Effector memory CD8-positive, alpha-beta T cell (primary cell): ENCODE results near the gene UNC13A.

Source experiments
- ATAC-seq: fragments of 150-1000 bp; cut with Tn5 transposase; replicated peaks from 2 replicates; pipeline ENCODE4 v1.10.0; 2021; ENCODE audit warnings: mild to moderate bottlenecking, moderate library complexity
- DNase-seq, 3 experiments: peaks; one replicate each; pipeline ENCODE4 v3.0.0; 2021
- H3K27ac Mint-ChIP-seq, 2 donors: one replicate each; pipeline ENCODE4 v1.8.0; 2022; ENCODE audit warnings: mild to moderate bottlenecking in 2 of 2, mixed read lengths in 2 of 2, moderate library complexity in 2 of 2
- H3K27me3 Mint-ChIP-seq, 2 donors: one replicate each; pipeline ENCODE4 v1.8.0; 2022; ENCODE audit warnings: mixed read lengths in 2 of 2
- H3K36me3 Mint-ChIP-seq: one replicate; pipeline ENCODE4 v1.8.0; 2022; ENCODE audit warnings: mild to moderate bottlenecking, moderate library complexity, mixed read lengths; ENCODE audit not compliant: insufficient read depth
- H3K4me1 Mint-ChIP-seq, 2 donors: one replicate each; pipeline ENCODE4 v1.8.0; 2022; ENCODE audit warnings: low read depth in 2 of 2, mixed read lengths in 2 of 2
- H3K4me3 Mint-ChIP-seq, 2 donors: one replicate each; pipeline ENCODE4 v1.8.0; 2022; ENCODE audit warnings: mild to moderate bottlenecking in 2 of 2, mixed read lengths in 2 of 2, moderate library complexity in 2 of 2
- H3K9me3 Mint-ChIP-seq, 2 donors: one replicate each; pipeline ENCODE4 v1.8.0; 2022; ENCODE audit warnings: mixed read lengths in 2 of 2

The UNC13A gene

DNA sequence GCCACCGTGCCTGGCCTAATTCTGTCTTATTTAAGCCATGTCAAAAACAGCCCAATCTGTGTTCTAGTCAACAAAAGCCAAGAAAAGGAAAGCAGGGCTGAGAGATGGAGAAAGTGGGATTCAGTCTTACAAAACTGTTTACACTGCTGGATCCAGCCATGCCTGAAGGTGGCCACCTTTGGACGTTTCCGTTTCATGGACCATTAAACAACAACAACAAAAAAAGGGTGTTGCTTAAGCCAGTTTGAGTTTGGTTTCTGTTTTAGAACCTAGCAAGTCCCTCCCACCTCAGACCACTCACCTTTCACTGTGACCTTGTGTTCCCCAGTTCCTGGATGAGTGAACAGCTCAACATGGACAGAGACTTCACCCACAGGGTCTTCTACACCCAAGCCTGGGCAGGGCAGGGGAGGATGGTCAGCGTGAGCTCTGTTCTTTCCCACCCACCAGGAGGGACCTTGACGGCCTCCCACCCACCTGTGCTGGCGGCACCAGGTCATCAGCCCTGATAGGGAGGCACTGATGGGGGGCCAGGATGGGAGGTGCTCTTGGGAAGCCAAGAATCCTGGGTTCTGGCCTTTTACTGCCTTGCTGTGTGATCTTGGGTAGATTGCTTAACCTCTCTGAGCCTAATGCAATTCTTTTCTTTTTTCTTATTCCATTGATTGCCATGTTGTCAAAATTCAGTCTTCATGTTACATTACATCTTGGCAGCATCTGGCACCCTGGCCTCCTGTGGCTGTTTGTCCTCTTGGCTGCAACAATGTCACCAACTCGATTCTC is 76.5 kb downstream of the UNC13A start:
- Mint-ChIP-seq H3K4me1 (peaks cover 6 to 8% of the 10 kb centered on the region in 2 donors), H3K9me3 (no peaks in the 10 kb centered on the region), H3K4me3 (no peak overlapping the region), H3K27me3 (peaks cover 14 to 51% of the 10 kb centered on the region in 2 donors), H3K27ac (no peak overlapping the region), H3K36me3 (peaks cover 7% of the 10 kb centered on the region)
- no peak for DNase-seq
- ATAC-seq = no peak

DNA sequence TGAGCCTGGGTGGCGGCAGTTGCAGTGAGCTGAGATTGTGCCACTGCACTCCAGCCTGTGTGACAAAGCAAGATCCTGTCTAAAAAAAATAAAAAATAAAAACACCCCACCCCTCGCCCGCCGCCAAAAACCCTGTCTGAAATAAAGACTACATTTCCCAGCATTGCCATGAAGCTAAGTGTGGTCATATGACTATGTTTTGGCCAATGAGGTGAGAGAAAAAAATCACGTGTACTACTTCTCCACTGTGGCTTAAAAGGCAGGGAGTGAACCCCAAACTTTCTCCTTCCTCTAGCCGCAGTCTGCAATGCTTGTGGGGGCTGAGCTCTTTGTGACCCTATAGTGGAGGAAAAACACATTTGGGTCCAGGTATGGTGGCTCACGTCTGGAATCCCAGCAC is 77.8 kb downstream of the UNC13A start:
- no peak for ATAC-seq
- peaks cover 10 to 42% of the 10 kb centered on the region in 2 donors for H3K27me3 Mint-ChIP-seq
- H3K4me3 Mint-ChIP-seq = no peak overlapping the region
- peaks cover 14% of the 10 kb centered on the region for H3K36me3 Mint-ChIP-seq
- DNase-seq = no peak
- H3K27ac Mint-ChIP-seq = no peak overlapping the region
- no peaks in the 10 kb centered on the region for H3K9me3 Mint-ChIP-seq
- H3K4me1 Mint-ChIP-seq = peaks cover 10 to 13% of the 10 kb centered on the region in 2 donors

DNA sequence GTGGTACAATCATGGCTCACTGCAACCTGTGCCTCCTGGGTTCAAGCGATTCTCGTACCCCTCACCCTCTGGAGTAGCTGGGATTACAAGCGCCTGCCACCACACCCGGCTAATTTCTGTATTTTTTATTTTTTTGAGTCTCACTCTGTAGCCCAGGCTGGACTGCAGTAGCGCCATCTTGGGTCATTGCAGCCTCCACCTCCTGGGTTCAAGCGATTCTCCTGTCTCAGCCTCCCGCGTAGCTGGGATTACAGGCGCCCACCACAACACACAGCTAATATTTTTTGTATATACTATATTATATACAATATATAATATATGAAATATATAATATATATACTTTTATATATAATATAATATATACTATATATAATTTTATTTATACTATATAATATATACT is 80.2 kb downstream of the UNC13A start:
- Mint-ChIP-seq H3K9me3 (no peaks in the 10 kb centered on the region), H3K4me3 (peak overlapping the region; percentile 33 to 66), H3K27ac (no peak overlapping the region), H3K4me1 (peaks cover 10 to 13% of the 10 kb centered on the region in 2 donors), H3K36me3 (peaks cover 16% of the 10 kb centered on the region), H3K27me3 (peaks cover 24 to 42% of the 10 kb centered on the region in 2 donors)
- DNase-seq (no peak), ATAC-seq (no peak)

DNA sequence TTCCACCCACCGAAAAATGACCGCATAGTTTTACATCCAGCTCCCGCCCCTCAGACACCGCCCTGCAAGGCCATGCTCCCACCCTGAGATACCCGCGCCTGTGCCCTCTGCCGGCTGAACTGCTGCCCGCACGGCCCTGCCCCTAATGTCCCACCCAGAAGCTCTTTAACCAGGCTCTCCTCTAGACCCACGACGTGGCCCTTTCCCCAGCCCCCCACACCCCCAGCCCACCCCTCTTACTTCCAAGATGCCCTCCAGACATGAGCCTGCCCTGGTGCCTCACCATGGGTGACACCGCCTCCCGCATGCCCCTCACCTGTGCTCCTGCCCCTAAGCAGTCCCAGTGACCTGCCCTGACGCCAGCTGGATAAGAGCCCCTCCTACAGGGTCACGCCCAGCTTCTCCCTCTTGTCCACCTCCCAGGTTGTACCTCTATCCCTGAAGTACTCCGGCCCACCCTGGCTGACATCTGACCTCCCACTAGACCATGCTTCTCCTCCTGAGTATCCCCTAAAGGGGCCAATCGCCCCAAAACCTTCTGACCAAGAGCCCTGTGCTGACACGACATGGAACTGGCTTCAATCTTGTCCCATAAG is 81.5 kb downstream of the UNC13A start:
- peak; percentile 26 for ATAC-seq
- no peaks in the 10 kb centered on the region for H3K9me3 Mint-ChIP-seq
- no peak for DNase-seq
- peak overlapping the region in 1 of 2 donors; percentile 91 for H3K27ac Mint-ChIP-seq
- peaks cover 16% of the 10 kb centered on the region for H3K36me3 Mint-ChIP-seq
- peaks cover 10 to 13% of the 10 kb centered on the region in 2 donors for H3K4me1 Mint-ChIP-seq
- H3K4me3 Mint-ChIP-seq = peak overlapping the region; percentile 66 to 76
- H3K27me3 Mint-ChIP-seq = peaks cover 32 to 43% of the 10 kb centered on the region in 2 donors

DNA sequence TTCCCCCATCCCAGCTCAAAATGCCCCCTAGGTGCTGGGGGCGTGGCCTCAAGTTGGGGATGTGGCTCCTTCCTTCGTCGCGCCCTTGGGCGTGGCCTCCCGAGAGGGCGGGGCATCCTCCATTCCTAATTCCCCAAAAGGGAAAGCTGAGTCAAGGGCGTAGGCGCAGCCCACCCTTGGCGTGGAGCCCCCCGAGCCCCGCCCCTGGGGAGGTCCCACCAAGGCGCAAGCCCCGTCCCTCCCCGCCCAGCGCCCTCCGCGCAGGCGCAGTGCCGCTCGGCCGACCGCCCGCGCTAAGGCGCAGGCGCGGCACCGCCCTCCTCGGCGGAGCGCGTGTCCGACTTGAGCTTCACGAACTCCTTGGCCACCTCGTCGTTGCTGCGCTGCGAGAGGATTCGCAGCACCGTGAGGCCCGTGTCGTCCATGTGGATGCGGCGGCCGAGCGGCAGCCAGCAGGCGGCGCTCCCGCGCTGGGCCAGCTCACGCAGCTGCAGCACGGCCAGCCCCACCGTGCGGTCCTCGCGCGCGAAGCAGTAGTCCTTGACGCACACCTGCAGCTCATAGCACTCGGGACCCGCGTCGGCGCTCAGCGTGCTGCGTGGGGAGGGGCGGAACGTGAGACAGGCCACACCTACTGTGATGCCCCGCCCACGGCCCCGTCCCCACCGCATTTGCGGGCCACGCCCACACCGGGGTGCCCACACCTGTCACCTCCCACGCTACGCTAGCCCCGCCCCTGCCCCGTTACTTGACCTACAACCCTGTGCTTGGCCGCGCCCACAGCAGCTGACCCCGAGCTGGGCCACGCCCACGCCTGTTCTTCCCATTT is 82.2 kb downstream of the UNC13A start:
- H3K27ac Mint-ChIP-seq = peak overlapping the region in 1 of 2 donors; percentile 91

DNA sequence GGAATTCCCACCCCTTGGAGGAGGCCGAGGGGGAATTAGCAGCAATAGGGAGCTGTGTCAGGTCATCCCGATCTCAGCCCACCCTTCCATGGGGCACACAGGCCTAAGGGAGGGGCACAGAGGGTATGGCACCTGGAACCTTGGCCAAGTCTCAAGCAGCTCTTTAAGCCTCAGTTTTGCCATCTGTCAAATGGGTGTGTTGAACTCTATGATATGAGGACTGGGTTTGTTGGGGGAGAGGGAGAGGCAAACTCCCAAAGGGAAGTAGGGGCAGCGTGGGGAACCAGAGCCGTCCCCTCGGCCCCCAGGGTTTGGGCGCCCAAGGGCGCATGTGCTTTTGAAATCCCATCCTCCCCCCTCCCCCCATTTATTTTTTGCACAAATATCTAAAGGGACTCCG is 83.0 kb downstream of the UNC13A start:
- H3K9me3 Mint-ChIP-seq = no peaks in the 10 kb centered on the region
- peaks cover 10 to 13% of the 10 kb centered on the region in 2 donors for H3K4me1 Mint-ChIP-seq
- H3K4me3 Mint-ChIP-seq = no peak overlapping the region
- peaks cover 16% of the 10 kb centered on the region for H3K36me3 Mint-ChIP-seq
- no peak overlapping the region for H3K27ac Mint-ChIP-seq
- no peak for ATAC-seq
- DNase-seq = no peak
- H3K27me3 Mint-ChIP-seq = peaks cover 40 to 54% of the 10 kb centered on the region in 2 donors

More for the DNA sequence above, 82.2 kb downstream of the UNC13A start:
- Mint-ChIP-seq H3K27me3 (peaks cover 39 to 50% of the 10 kb centered on the region in 2 donors), H3K36me3 (peaks cover 16% of the 10 kb centered on the region), H3K4me1 (peaks cover 10 to 13% of the 10 kb centered on the region in 2 donors), H3K9me3 (no peaks in the 10 kb centered on the region), H3K4me3 (peak overlapping the region; percentile 66 to 76)
- ATAC-seq (peak; percentile 94), DNase-seq (peak; percentile 66 to 73 (median 70))

DNA sequence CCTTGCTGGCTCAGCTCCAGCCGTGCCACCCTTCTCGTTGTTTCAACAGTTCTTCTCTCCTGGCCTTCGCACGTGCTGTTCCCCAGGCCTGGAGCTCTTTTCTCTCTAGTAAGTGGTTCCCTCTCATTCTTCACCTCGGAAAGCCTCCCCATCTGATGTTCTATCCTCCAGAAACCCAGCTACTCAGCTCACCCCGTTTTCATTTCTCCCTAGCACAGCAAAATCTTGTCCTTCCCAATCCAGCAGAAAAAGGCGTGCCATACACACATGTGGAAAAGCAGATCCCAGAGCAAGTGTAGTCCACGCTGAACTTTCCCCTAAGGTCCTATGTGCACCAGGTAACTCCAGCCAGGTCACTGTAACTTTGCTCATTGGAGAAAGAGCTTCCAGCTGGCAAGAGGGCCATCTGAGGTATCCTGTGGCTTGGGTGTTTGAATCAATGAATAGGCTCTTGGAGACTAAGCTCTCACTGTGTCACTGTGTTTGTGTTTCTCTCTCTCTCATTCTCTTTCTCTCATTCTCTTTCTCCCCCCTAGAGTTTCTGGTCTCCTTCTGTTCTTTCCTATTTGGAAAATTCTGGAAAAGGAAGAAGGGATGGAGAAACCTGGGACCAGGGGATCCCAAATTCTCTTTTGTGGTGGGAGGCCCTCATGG is 83.7 kb downstream of the UNC13A start:
- no peak overlapping the region for H3K4me3 Mint-ChIP-seq
- H3K9me3 Mint-ChIP-seq = no peaks in the 10 kb centered on the region
- peaks cover 16% of the 10 kb centered on the region for H3K36me3 Mint-ChIP-seq
- peaks cover 40 to 54% of the 10 kb centered on the region in 2 donors for H3K27me3 Mint-ChIP-seq
- H3K4me1 Mint-ChIP-seq = peaks cover 10 to 13% of the 10 kb centered on the region in 2 donors
- ATAC-seq (no peak), DNase-seq (no peak)
- no peak overlapping the region for H3K27ac Mint-ChIP-seq

DNA sequence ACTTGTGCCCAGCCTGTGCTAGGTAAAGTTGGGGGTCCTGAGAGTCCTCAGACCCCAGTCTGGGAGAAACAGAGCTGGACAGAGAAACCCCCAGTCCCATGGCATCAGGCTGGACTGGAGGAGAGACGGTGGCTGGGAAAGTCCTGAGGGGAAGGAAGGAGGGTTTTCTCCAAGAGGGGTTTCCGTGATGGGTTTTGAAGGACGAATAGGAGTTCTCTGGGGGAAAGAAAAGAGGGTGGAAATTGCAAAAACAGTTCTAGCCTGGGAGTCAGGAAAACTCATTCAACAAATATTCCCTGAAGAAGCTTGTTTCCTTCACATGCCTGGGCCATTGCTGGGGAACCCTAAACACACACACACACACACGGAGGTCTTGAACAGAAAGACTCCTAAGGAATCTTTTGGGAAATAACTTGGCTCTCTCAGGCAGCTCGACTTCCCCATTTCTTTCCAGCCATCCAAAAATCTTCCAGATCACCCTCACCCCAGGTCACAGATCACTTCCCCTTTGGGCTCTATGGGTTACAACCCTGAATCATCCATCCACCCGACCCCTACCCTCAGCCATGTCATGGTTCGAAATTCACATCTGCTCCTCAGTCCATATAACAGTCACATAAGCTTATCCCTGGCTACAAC is 85.2 kb downstream of the UNC13A start:
- Mint-ChIP-seq H3K36me3 (peaks cover 16% of the 10 kb centered on the region), H3K27me3 (peaks cover 40 to 54% of the 10 kb centered on the region in 2 donors), H3K27ac (no peak overlapping the region), H3K4me3 (no peak overlapping the region), H3K9me3 (no peaks in the 10 kb centered on the region), H3K4me1 (peaks cover 10 to 13% of the 10 kb centered on the region in 2 donors)
- DNase-seq = no peak
- ATAC-seq = no peak

DNA sequence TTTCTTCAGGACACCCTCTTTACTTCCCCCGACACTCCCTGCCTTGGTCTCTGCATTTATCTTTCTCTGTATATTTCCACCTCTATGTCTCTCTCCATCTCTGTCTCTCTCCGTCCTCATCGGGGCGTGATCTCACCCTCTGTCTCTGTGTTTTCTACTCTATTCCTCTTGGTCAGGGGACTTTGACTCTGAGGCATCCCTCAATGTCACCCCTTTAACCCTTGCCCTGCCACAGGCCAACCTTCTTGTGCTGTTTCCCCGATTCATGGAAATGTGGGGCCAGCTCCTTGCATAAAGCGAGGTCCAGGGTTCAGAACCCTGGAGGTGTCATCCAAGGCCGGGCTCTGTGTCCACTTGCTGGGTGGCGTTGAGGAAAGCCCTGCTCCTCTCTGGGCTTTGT is 85.9 kb downstream of the UNC13A start:
- H3K9me3 Mint-ChIP-seq = no peaks in the 10 kb centered on the region
- no peak overlapping the region for H3K27ac Mint-ChIP-seq
- H3K4me3 Mint-ChIP-seq = no peak overlapping the region
- H3K4me1 Mint-ChIP-seq = peaks cover 9 to 10% of the 10 kb centered on the region in 2 donors
- DNase-seq = no peak
- peaks cover 15% of the 10 kb centered on the region for H3K36me3 Mint-ChIP-seq
- ATAC-seq = no peak
- peaks cover 40 to 53% of the 10 kb centered on the region in 2 donors for H3K27me3 Mint-ChIP-seq

DNA sequence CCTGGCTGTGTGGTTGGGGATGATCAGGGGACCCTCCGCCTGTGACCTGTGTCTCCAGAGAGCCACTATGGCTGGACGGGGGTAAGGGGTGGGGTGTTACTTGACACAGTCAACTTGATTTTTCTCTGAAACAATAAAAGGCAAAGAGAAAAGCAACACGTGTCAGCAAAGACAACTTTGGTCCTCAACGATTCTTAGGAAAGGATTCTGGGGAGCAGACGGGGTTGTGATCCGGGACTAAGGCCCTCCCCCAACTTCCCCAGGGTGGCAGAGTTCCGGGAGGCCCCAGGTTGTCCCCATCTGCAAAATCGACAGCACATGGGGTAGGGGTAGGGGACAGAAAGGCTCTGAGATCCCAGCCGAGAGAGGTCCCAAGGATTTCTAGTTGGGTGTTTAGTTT is 86.5 kb downstream of the UNC13A start:
- no peak for ATAC-seq
- Mint-ChIP-seq H3K36me3 (peaks cover 10% of the 10 kb centered on the region), H3K4me3 (no peak overlapping the region), H3K9me3 (no peaks in the 10 kb centered on the region), H3K27me3 (peaks cover 40 to 48% of the 10 kb centered on the region in 2 donors), H3K27ac (no peak overlapping the region), H3K4me1 (peaks cover 6 to 7% of the 10 kb centered on the region in 2 donors)
- DNase-seq = no peak

DNA sequence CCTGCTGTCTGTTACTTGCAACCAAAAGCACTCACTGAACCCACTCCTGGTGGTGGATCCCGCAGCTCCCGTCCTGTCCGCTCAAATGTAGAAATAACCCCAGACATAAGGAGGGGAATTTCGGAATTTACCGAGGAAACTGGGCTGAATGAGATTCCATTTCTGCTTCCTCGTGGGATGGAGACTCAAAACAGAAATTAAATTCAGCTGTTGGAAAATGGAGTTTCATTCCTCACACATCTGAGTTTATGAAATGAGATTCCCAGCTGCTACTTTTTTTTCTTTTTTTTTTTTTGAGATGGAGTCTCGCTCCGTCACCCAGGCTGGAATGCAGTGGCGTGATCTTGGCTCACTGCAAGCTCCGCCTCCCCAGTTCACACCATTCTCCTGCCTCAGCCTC is 88.4 kb downstream of the UNC13A start:
- Mint-ChIP-seq H3K27ac (no peak overlapping the region), H3K4me1 (no peaks in the 10 kb centered on the region), H3K27me3 (peaks cover 38 to 43% of the 10 kb centered on the region in 2 donors), H3K9me3 (no peaks in the 10 kb centered on the region), H3K36me3 (peaks cover 3% of the 10 kb centered on the region), H3K4me3 (no peak overlapping the region)
- DNase-seq = no peak
- no peak for ATAC-seq

DNA sequence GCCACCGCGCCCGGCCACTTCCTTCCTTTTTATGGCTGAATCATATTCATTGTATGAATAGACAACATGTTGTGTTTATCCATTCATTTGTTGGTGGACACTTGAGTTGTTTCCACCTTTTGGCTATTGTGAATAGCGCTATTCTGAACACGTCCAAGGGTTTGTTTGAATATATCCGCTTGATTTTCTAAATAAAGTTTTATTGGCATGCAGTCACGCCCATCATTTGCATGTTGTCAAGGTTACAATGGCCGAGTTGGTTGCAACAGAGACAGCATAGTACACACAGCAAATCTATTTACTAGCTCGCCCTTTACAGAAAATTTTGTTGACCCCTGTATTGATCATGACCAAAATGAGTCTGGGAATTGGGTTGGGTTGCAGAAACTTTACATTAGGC is 89.2 kb downstream of the UNC13A start:
- peaks cover 30 to 34% of the 10 kb centered on the region in 2 donors for H3K27me3 Mint-ChIP-seq
- no peak overlapping the region for H3K4me3 Mint-ChIP-seq
- H3K27ac Mint-ChIP-seq = no peak overlapping the region
- H3K4me1 Mint-ChIP-seq = no peaks in the 10 kb centered on the region
- peaks cover 3% of the 10 kb centered on the region for H3K36me3 Mint-ChIP-seq
- no peaks in the 10 kb centered on the region for H3K9me3 Mint-ChIP-seq
- DNase-seq = no peak
- no peak for ATAC-seq
